GM21723 (cell line): ENCODE results near the gene PXK.
"Not testable (repeated sequence)": the region's sequence is repeated elsewhere in the genome, so short reads cannot be mapped to it uniquely, and the experiment has no call there.

Experiments
- ATAC-seq: cut with Tn5 transposase; IDR thresholded peaks from one replicate; pipeline ENCODE4 v1.9.1; 2021; ENCODE audit warnings: mild to moderate bottlenecking, moderate library complexity; ENCODE audit not compliant: unreplicated experiment

The PXK gene

DNA sequence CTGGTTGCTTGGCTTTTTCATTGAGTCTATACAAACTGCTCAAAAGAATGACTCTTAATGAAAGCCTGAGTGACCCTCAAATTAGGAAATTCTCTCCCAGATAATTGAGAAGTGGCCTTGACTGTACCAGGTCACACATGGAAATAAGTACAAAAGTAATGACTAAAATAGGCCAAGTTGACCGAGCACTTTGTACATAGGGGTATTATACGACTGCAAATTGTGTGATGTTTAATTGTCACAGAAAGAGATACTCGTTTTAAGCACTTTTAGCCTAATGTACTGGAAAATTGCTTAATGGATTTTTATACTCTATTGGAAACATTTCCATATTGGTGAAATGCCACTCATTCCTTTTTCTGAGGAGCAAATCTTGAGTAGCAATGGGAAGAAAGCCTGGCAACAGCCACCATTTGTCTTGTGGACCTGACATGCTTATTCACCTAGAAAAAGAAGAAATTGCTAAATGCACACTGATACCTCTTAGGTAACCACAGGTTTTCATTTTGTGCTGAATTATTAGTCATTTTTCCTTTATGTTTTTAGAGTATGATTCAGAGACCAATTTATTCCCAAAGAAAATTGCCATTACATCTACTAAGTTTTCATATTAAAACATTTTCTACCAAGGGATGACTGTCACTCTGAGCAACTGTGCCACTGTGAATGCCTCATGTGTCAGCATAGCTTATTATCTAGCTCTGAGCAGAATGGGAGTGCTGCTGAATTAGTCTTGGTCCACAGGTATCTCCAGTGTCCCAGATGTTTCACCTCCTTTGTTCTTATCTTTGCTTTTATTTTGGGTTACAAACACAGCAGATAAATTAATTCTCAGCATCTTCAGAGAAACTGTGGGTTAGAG is 8.9 kb upstream of the PXK start:
- no peak for ATAC-seq

DNA sequence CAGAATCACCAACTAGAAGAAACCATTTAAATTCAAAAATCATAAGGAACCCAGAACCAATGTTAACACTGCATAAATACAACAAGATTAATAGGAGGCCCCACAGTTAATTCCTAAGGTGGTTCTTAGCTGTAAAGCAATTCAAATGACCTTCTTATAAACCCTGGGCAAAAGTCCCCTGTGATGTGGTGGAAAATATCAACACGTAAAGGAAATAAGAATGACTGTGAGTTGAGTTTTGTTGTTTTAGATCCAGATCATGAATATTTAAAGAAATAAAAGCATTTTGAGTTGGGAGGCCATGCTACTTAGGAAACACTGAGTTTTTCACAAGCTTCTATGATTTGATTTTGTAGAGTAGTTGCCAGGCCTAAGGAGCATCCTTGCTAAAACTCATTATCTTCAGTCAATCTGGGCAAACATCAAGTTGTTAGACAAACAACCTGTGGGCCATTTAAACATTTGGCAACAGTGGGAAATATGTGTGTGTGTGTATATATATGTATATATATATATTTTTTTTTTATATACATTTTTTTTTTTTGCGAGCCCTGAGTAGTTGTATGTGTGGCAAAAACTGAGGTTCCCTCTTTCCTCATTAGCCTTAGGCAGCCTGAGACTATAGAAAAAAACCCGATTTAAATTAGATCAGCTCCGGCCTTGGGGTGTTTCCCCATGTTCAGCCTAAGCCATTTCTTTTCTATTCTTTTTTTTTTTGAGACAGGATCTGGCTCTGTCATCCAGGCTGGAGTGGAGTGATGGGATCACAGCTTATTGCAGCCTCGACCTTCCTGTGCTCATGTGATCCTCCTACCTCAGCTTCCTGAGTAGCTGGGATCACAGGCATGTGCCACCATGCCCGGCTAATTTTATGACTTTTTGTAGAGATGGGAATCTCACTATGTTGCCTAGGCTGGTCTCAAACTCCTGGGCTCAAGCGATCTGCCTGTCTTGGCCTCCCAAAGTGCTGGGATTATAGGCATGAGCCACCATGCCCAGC is 8.0 kb upstream of the PXK start:
- ATAC-seq: no peak

DNA sequence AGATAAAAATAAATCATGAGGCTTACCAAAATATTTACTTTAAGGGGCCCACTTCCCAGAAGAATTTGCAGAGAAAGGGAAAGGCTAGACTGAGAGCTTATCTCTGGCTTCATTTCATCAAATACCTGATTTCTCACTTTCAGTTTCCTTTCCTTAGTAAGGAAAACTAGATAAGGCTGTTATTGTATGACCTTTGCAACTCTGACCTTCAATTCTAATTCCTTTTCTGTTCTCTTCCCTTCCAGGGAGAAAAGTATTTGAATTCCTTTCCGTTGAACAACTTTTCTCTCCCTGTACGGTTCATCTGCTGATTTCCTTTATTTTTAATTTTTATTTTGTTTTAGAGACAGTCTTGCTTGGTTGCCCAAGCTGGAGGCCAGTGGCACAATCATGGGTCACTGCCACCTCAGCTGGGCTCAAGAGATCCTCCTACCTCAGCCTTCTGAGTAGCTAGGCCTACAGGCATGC is 7.1 kb upstream of the PXK start:
- ATAC-seq: no peak

DNA sequence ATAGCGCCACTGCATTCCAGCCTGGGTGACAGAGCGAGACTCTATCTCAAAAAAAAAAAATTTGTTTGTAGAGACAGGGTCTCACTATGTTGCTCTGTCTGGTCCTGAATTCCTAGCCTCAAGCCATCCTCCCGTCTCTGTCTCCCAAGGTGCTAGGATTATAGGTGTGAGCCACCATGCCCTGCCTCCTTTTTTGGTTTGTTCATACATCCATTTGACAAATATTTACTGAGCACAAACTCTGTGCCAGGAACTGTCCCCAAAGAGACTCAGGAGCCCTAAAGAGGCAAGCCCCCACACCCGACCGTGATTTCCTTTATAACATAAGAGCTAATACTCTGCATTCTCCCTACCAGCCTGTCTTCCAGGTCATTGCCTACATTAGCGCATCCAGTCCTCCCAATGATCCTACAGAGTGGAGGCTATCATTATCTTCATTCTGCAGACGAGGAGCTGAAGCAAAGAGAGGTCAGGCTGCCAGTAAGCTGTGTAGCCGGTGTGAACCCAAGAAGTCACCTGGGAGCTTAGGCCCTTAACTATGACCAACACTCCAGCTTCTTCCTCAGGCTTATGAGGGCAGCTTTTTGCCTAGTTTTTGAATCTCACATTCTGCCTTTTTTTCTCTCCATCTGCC is 6.3 kb upstream of the PXK start:
- no peak for ATAC-seq

DNA sequence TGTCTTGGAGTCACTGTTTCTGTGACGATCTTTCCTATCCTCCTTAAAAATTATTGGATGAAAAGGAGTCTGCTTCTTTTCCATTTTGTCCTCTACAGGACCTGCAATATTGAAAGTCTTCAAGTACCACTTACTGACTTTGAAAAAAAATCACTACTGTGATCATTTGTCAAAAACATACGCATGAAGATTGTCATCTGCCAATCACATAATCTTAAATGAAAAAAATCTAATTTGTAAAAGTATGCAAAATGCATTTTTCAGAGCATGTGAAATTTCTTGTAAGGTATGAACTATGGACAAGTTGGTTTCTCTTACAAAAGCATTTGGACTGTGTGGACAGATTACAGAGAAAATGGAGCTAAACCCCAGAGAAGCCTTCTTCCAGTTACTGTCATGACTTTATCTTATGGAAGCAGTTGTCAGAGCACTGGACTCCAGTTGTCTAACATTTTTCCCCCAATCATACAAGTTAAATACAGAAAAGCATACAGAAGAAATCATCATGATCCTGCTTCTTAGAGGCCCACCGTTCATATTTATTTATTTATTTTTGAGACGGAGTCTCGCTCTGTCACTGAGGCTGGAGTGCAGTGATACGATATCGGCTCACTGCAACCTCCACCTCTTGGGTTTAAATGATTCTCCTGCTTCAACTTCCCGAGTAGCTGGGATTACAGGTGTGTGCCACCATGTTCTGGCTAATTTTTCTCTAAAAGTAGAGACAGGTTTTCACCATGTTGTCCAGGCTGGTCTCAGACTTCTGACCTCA is 3.4 kb upstream of the PXK start:
- ATAC-seq: no peak

DNA sequence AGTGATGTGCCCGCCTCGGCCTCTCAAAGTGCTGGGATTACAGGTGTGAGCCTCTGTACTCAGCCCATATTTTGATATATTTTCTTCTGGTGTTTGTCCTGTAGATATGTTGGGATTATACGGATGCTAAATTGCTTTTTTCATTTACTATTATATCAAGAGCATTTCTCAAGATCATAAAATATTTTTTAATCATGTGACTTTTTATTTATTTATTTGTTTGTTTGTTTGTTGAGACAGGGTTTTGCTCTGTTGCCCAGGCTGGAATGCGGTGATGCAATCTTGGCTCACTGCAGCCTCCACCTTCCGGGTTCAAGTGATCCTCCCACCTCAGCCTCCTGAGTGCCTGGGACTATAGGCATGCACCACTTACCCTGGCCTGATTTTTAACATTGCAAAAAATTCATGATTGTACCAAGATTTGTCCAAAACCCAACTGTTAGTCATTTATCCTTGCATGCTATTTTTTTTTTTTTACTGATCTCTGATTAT is 2.7 kb upstream of the PXK start:
- no peak for ATAC-seq

DNA sequence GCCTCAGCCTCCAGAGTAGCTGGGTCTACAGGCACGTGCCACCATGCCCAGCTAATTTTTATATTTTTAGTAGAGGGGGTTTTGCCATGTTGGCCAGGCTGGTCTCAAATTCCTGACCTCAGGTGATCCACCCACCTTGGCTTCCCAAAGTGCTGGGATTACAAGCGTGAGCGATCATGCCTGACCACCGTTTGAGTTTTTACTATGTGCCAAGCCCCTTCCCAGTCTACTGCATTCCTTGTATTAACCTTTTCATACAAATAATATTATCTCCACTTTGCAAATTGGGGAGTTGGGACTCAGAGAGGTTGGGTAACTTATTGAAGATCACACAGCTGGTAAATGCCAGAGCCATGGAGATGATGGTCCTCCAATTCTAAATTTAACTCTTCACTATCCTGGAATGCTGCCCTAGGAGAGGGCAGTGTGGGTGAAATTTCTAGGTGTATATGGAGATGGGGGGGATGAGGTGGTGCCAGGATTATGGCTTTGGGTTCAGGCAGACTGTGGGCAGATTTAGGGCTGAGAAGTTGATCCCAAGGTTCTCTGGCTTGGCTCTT is 1.0 kb upstream of the PXK start:
- ATAC-seq: no peak

DNA sequence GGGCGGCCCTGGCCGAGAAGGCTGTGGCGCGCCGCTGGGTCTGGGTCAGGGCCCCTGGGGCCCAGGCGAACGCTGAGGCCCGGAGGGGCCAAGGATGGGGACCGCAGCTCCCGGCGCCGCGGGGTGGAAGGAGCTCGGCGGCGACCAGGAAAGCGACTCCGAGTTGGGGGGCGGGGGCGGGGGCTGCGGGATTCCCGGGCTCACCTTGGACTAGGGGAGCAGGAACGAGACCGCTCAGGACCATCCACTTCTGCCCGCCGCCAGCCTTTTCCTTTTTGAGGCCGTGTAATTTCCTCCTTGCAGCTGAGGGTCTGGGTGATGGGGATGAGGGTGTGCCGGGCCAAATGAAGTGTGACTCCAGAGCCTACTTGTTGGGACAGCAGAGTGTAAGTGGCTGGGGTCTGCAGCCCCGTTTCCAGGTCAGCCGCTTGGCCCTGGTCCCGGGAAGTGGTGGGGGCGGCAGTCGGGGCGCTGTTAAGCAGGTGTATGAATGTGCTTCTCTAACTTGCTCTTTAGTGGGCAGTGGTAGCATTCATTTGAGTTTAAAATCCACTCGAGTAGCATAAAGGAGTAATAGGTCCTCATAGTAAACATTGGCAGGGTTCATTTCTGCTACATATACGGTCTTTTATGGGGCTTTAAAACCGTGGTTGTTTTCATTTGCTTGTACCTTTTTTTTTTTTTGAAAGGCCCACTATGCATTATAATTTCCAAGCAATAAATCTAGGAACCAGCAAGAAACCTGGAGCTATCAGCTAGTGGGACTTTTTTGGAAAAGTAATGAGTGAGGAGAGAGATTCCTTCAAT is 717 bp downstream of the PXK start:
- peak; percentile 62 for ATAC-seq

DNA sequence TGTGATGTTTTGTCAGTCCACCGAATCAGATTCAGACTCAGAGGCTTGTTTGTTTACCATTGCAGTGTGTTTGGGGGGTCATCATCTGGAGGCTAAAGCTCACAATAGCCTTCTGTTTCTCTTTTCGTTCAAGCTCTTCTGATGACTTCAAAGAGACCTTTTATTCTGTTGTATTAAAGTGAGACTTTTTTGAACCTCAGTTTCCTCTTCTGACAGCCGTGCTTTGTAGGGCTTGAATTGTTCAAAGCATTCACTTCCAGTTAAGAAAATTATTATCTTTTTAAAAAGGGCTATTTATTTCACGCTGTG is 1.3 kb downstream of the PXK start:
- no peak for ATAC-seq

DNA sequence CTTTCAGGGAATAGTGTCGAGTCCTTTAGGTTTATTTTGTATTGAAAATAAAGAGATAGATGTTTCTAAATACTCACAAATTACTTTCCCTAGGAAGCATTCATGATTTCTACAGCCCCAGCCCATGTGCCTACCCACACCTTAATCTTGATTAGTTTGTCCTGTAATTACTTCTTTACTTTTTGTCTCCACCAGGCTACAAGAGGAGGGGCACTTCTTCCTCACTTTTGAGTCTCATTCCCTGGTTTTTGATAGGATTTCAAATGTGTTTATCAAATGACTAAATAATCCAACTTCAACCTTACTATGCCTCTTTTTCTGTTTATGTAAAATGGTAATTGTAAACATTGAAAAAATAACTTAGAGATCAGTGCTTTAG is 1.8 kb downstream of the PXK start:
- ATAC-seq: no peak

DNA sequence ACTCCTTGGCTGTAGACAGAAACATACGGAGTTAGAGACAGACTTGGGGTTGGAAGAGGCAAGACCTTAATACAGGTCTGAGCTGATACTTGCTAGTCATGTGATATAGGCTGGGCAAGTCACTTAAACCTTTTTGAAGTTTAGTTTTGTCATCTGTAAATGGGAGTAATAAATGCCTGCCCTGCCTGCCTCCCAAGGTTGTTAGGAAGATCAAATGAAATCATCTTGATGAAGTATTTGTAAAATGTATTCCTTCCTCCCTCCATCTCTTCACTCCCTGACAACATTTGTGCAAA is 2.9 kb downstream of the PXK start:
- no peak for ATAC-seq

DNA sequence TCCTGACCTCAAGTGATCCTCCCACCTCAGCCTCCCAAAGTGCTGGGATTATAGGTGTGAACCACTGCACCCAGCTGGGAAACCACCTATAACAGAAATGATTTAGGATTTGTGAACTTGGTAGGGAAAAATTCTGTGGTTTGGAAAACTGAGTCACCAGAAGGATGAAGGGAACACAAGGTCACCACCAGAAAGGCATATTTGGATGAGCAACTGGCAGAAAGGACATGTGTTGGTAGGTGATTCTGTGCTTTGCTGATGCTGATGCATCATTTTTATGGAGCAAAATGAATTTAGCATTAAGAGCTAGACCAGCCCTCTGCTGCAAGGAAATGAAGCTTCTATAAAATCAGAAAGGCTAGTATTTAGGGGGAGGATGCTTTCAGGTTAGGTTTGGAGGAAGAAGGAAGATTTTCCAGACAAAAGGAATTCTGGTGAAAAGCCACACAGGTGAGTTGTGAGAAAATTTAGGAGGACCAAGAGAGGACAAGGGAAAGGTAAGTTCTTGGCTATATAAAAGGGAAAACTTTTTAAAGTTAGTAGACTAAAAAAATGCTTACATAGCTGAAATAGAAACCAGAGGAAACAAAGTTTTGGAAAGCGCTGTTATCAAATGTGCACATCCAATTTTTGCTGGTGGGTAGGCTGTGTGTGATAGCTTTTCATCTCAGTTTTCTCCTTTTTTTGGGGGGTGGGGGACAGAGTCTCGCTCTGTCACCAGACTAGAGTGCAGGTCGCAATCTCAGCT is 3.6 kb downstream of the PXK start:
- ATAC-seq: no peak

DNA sequence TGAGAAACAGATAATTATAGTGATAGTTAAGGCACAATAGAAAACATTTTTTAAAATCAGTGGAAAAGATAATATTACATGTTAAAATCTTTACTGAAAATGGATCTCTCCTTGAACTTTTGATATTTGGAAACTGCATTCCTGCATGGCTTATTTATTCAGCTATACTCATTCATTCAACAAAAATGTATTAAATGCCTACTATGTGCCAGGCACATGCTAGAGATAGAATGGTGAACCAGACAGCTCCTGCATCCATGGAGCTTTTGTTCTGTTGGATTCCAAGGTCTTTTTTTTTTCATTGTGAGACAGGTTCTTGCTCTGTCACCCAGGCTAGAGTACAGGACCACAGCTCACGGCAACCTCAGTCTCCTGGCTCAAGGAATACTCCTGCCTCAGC is 4.5 kb downstream of the PXK start:
- no peak for ATAC-seq

DNA sequence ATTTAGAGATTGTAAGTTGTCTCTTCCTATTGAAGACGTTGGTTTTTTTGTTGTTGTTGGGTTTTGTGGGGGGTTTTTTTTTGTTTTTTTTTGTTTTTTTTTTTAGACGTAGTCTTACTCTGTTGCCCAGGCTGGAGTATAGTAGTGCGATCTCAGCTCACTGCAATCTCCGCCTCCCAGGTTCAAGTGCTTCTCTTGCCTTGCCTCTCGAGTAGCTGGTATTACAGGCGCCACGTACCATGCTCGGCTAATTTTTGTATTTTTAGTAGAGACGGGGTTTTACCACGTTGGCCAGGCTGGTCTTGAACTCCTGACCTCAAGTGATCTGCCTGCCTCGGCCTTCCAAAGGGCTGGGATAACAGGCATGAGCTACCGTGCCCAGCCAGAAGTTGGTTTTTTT is 6.5 kb downstream of the PXK start:
- ATAC-seq: not testable (repeated sequence)

DNA sequence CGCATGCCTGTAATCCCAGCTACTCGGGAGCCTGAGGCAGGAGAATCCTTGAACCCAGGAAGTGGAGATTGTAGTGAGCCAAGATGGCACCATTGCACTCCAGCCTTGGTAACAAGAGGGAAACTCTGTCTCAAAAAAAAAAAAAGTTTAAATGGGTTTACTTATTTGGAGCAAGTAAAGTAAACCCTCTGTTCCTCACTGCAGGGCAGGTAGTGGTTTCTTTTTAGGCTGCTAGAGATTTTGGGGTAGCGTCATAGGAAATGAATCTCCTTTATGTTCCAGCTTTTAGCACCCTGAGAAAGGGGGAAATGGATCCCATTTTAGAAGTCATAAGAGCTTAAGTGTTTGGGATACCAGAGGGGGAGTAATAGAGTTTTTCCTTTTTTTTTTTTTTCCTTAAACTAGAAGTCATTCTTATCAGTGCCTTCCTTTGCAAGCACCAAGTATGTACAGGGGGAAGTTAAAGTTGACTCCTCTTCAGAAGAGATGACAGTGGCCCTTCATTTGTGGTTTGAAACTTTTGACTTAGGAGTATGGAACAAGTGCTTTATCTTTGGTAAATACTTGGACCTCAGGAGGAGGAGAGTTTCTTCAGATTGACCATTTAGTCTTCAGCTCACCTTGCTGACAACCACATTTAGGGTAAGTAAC is 8.0 kb downstream of the PXK start:
- no peak for ATAC-seq

DNA sequence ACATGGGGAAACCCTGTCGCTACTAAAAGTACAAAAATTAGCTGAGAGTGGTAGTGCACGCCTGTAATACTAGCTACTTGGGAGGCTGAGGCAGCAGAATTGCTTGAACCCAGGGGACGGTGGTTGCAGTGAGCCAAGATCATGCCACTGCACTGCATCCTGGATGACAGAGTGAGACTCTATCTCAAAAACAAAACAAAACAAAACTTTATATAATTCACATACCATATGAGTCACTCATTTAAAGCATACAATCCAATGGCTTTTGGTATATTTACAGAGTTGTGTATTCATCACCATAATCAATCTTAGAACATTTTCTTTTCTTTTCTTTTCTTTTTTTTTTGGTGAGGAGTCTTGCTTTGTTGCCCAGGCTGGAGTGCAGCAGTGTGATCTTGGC is 8.7 kb downstream of the PXK start:
- ATAC-seq: no peak

DNA sequence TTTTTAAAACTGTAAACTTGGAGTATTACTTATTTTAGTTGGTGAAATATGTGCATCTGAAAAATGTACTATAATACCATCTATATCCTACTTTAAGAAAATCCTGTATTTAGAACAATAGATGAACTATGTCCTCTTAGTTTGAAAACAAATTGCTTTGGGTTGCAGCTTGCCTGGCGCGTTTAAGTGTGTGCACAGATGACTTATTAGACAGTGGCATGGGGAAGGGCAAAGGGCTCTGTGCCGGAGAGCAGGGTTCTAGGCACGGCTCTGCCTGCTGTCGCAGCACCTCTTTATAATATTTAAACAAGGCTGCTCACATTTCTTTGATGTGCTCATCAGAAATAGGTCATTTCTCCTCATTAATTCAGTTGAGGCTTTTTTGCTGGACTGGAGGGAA is 10.0 kb downstream of the PXK start:
- no peak for ATAC-seq

DNA sequence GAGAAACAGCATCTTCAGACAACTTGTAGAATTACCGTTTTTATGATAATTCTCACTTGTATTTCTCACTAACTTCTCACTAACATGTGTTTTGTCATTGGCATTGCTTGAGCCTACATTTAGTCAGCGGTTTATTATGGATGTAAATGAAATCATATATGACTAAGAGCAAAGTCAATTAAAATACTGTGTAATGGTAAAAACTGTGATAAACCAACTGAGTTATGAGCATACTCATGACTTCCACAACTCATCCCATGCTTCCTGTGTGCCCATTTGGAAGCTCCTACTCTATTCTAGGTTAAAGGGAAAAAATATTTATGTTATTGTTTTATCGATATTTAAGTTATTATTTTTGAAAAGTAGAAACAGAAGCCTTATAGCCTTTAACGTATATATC is 12.8 kb downstream of the PXK start:
- no peak for ATAC-seq
